Measurements from ENCODE around the gene SPATA6. TPM values are rescaled to one million over a fixed set of nuclear protein-coding genes. Genes with fewer than 3 reads are reported as not detected.

Gene SPATA6
- total and polyA plus RNA-seq, 4 donors, result 1.1 to 5.5 (median 2.4) TPM

GRCh38 chr1:48261881-48262400, 210.1 kb downstream of the SPATA6 start (continued):
- no peak for TF ChIP-seq MAX (IDR thresholded peaks at IDR 0.05)
- TF ChIP-seq FOXA1 (IDR thresholded peaks at IDR 0.05), result no peak
- no peak for TF ChIP-seq RAD21 (IDR thresholded peaks at IDR 0.05)
- TF ChIP-seq EGR1 (IDR thresholded peaks at IDR 0.05; ENCODE audit: low read depth in 2 of 2), result no peak
- TF ChIP-seq TAF1 (conservative IDR thresholded peaks at IDR 0.05), result no peak
- TF ChIP-seq FOXA2 (IDR thresholded peaks at IDR 0.05), result no peak

GRCh38 chr1:48258106-48258505, 213.9 kb downstream of the SPATA6 start:
- H3K4me1 ChIP-seq (ENCODE audit: control insufficient read depth in 4 of 4, insufficient read depth in 4 of 4, low read length in 3 of 4), result no peaks in the 10 kb centered on the region
- H3K9ac ChIP-seq (ENCODE audit: low read depth in 1 of 2, low read length in 2 of 2), result no peak overlapping the region
- DNase-seq (ENCODE audit: low spot score), result no peak

GRCh38 chr1:48254254-48254653, 217.8 kb downstream of the SPATA6 start:
- WGBS, result 46% methylated on average over 1 of the region's 1 CpG
- H3K4me1 ChIP-seq (ENCODE audit: control insufficient read depth in 4 of 4, insufficient read depth in 4 of 4, low read length in 3 of 4), result no peaks in the 10 kb centered on the region
- no peaks in the 10 kb centered on the region for H3K27me3 ChIP-seq (ENCODE audit: control insufficient read depth in 4 of 4, insufficient read depth in 4 of 4, low read length in 3 of 4)
- no peak overlapping the region for H3K27ac ChIP-seq (ENCODE audit: low read depth in 1 of 2, low read length in 2 of 2)
- TF ChIP-seq RAD21 (IDR thresholded peaks at IDR 0.05), result no peak
- TF ChIP-seq EGR1 (IDR thresholded peaks at IDR 0.05; ENCODE audit: low read depth in 2 of 2), result no peak
- TF ChIP-seq NR2F2 (IDR thresholded peaks at IDR 0.05), result no peak
- peak in 1 of 2 donors; percentile 18 for TF ChIP-seq HNF4A (conservative IDR thresholded peaks at IDR 0.05)
- no peak for TF ChIP-seq MAX (IDR thresholded peaks at IDR 0.05)
- H3K4me3 ChIP-seq (ENCODE audit: low read depth in 1 of 3, low read length in 3 of 3), result no peak overlapping the region
- no peak overlapping the region for H3K9ac ChIP-seq (ENCODE audit: low read depth in 1 of 2, low read length in 2 of 2)
- no peaks in the 10 kb centered on the region for H3K36me3 ChIP-seq (ENCODE audit: control insufficient read depth in 4 of 4, insufficient read depth in 3 of 4, low read depth in 1 of 4, low read length in 3 of 4)
- no peaks in the 10 kb centered on the region for H3K9me3 ChIP-seq (ENCODE audit: control insufficient read depth in 4 of 4, low read length in 3 of 4)
- DNase-seq (ENCODE audit: low spot score), result no peak

More at GRCh38 chr1:48258106-48258505, 213.9 kb downstream of the SPATA6 start:
- WGBS, result 100% methylated on average over 1 of the region's 1 CpG
- no peak overlapping the region for H3K4me3 ChIP-seq (ENCODE audit: low read depth in 1 of 3, low read length in 3 of 3)
- H3K27ac ChIP-seq (ENCODE audit: low read depth in 1 of 2, low read length in 2 of 2), result no peak overlapping the region
- H3K9me3 ChIP-seq (ENCODE audit: control insufficient read depth in 4 of 4, low read length in 3 of 4), result no peaks in the 10 kb centered on the region
- no peaks in the 10 kb centered on the region for H3K36me3 ChIP-seq (ENCODE audit: control insufficient read depth in 4 of 4, insufficient read depth in 3 of 4, low read depth in 1 of 4, low read length in 3 of 4)
- H3K27me3 ChIP-seq (ENCODE audit: control insufficient read depth in 4 of 4, insufficient read depth in 4 of 4, low read length in 3 of 4), result no peaks in the 10 kb centered on the region
- TF ChIP-seq HNF4G (IDR thresholded peaks at IDR 0.05), result no peak
- TF ChIP-seq MAX (IDR thresholded peaks at IDR 0.05), result no peak
- TF ChIP-seq EGR1 (IDR thresholded peaks at IDR 0.05; ENCODE audit: low read depth in 2 of 2), result no peak
- TF ChIP-seq ATF3 (IDR thresholded peaks at IDR 0.05), result no peak
- no peak for TF ChIP-seq CTCF (IDR thresholded peaks at IDR 0.05; ENCODE audit: low read depth, low read length, missing input control)
- no peak for TF ChIP-seq NR2F2 (IDR thresholded peaks at IDR 0.05)

- no peak overlapping the region for H3K9ac ChIP-seq (ENCODE audit: low read depth in 1 of 2, low read length in 2 of 2)
- no peaks in the 10 kb centered on the region for H3K9me3 ChIP-seq (ENCODE audit: control insufficient read depth in 4 of 4, low read length in 3 of 4)
- no peak overlapping the region for H3K27ac ChIP-seq (ENCODE audit: low read depth in 1 of 2, low read length in 2 of 2)
- H3K27me3 ChIP-seq (ENCODE audit: control insufficient read depth in 4 of 4, insufficient read depth in 4 of 4, low read length in 3 of 4), result no peaks in the 10 kb centered on the region
- H3K4me3 ChIP-seq (ENCODE audit: low read depth in 1 of 3, low read length in 3 of 3), result no peak overlapping the region
- DNase-seq (ENCODE audit: low spot score), result no peak
- H3K36me3 ChIP-seq (ENCODE audit: control insufficient read depth in 4 of 4, insufficient read depth in 3 of 4, low read depth in 1 of 4, low read length in 3 of 4), result peaks cover 0 to 9% (median 3%) of the 10 kb centered on the region in 4 donors
- peak; percentile 59 for TF ChIP-seq REST (IDR thresholded peaks at IDR 0.05)
- no peak for TF ChIP-seq FOXA2 (IDR thresholded peaks at IDR 0.05)
- WGBS, result 87% methylated on average over 3 of the region's 3 CpGs
- H3K4me1 ChIP-seq (ENCODE audit: control insufficient read depth in 4 of 4, insufficient read depth in 4 of 4, low read length in 3 of 4), result peaks cover 0 to 3% (median 0%) of the 10 kb centered on the region in 4 donors
These were observed 220.2 kb downstream of the SPATA6 start for GRCh38 chr1:48251821-48252220.

All from liver (tissue), 9 donors.